Brain microvascular endothelial cell (primary cell): ENCODE measurements around the gene ASPHD2.

ENCODE experiments used
- DNase-seq: peaks from one replicate; pipeline ENCODE4 v3.0.0-alpha.2; 2020
- H3K27ac ChIP-seq: fragments of 250-450 bp; sonication (Bioruptor Pico); 2 replicates; pipeline ENCODE4 v1.5.1; 2020; ENCODE audit warnings: mild to moderate bottlenecking, moderate library complexity
- H3K27me3 ChIP-seq: fragments of 250-450 bp; sonication (Bioruptor Pico); replicated peaks from 2 replicates; pipeline ENCODE4 v1.5.1; 2020; ENCODE audit warnings: mild to moderate bottlenecking
- H3K36me3 ChIP-seq: fragments of 250-450 bp; sonication (Bioruptor Pico); replicated peaks from 2 replicates; pipeline ENCODE4 v1.5.1; 2020; ENCODE audit warnings: mild to moderate bottlenecking
- H3K4me3 ChIP-seq: 2 replicates; pipeline ENCODE4 v1.5.1; 2011; ENCODE audit warnings: low read depth, mild to moderate bottlenecking, control low read depth, low read length, moderate library complexity
- CTCF ChIP-seq: IDR thresholded peaks from 2 replicates; pipeline ENCODE4 v1.5.1; 2011; ENCODE audit warnings: low read depth, mild to moderate bottlenecking, moderate library complexity, low read length, control low read depth, inconsistent platforms; ENCODE audit errors: missing control alignments
- in situ Hi-C: cut with HindIII; loops from 2 replicates; pipeline ENCODE4 v1.10.0; 2017; ENCODE audit warnings: low sequenced_read_pairs, low pct_ligation_motif_present

Gene ASPHD2

GRCh38 chr22:26452236-26453016, 23.4 kb downstream of the ASPHD2 start:
- peaks cover 5% of the 10 kb centered on the region for H3K36me3 ChIP-seq
- in situ Hi-C loops = no loop called here
- H3K27me3 ChIP-seq = no peaks in the 10 kb centered on the region
- no peak overlapping the region for H3K4me3 ChIP-seq
- no peak for TF ChIP-seq CTCF
- DNase-seq = no peak
- H3K27ac ChIP-seq = no peak overlapping the region

GRCh38 chr22:26453216-26453615, 24.2 kb downstream of the ASPHD2 start:
- Histone ChIP-seq H3K4me3 (no peak overlapping the region), H3K27ac (no peak overlapping the region), H3K36me3 (peaks cover 11% of the 10 kb centered on the region), H3K27me3 (no peaks in the 10 kb centered on the region)
- in situ Hi-C loops = no loop called here
- no peak for TF ChIP-seq CTCF
- no peak for DNase-seq

GRCh38 chr22:26453812-26454500, 24.9 kb downstream of the ASPHD2 start:
- no peak overlapping the region for H3K4me3 ChIP-seq
- no peaks in the 10 kb centered on the region for H3K27me3 ChIP-seq
- H3K27ac ChIP-seq = no peak overlapping the region
- in situ Hi-C loops = no loop called here
- TF ChIP-seq CTCF = no peak
- no peak for DNase-seq
- H3K36me3 ChIP-seq = peaks cover 12% of the 10 kb centered on the region

GRCh38 chr22:26457661-26458272, 28.7 kb downstream of the ASPHD2 start:
- Histone ChIP-seq H3K36me3 (peaks cover 10% of the 10 kb centered on the region), H3K27ac (no peak overlapping the region), H3K27me3 (no peaks in the 10 kb centered on the region), H3K4me3 (no peak overlapping the region)
- in situ Hi-C loops = no loop called here
- no peak for DNase-seq
- no peak for TF ChIP-seq CTCF

- Histone ChIP-seq H3K36me3 (peaks cover 18% of the 10 kb centered on the region), H3K27ac (no peak overlapping the region)
- in situ Hi-C loops = no loop called here
These were observed 31.1 kb downstream of the ASPHD2 start for GRCh38 chr22:26460202-26460601.

More at GRCh38 chr22:26460202-26460601, 31.1 kb downstream of the ASPHD2 start:
- no peak overlapping the region for H3K4me3 ChIP-seq
- TF ChIP-seq CTCF = no peak
- no peaks in the 10 kb centered on the region for H3K27me3 ChIP-seq
- DNase-seq = no peak
